Thoracic aorta (tissue), 2 donors: ENCODE data around the gene EML3. TPM values are rescaled to one million over a fixed set of nuclear protein-coding genes. Genes with fewer than 3 reads are reported as not detected.

ENCODE experiments used
- ATAC-seq: fragments of 150-250 bp; one replicate; pipeline ENCODE4 v1.8.0; 2017; ENCODE audit warnings: low read depth; ENCODE audit not compliant: insufficient number of reproducible peaks, low FRiP score
- DNase-seq: peaks from one replicate; pipeline ENCODE4 v3.0.0-alpha.2; 2020; ENCODE audit warnings: low spot score
- H3K27ac ChIP-seq, 2 donors: fragments of 200-600 bp; sonication (generic); 1 replicate in 1 of 2; 2 replicates in 1 of 2; pipeline ENCODE4 v1.5.1; 2016; ENCODE audit warnings: mild to moderate bottlenecking in 2 of 2, moderate library complexity in 2 of 2
- H3K27me3 ChIP-seq: fragments of 200-600 bp; sonication (generic); replicated peaks from 2 replicates; pipeline ENCODE4 v1.6.0; 2016; ENCODE audit warnings: mild to moderate bottlenecking; ENCODE audit not compliant: insufficient read depth
- H3K36me3 ChIP-seq: fragments of 200-600 bp; sonication (generic); one replicate; pipeline ENCODE4 v1.5.1; 2016
- H3K4me1 ChIP-seq, 2 donors: fragments of 200-600 bp; sonication (generic); 1 replicate in 1 of 2; 2 replicates in 1 of 2; pipeline versions ENCODE4 v1.5.1 to v1.6.0; 2016; ENCODE audit warnings: low read depth in 2 of 2, mild to moderate bottlenecking in 1 of 2; ENCODE audit not compliant: control insufficient read depth in 1 of 2
- H3K4me3 ChIP-seq: fragments of 200-600 bp; sonication (generic); 2 replicates; pipeline ENCODE4 v1.5.1; 2016; ENCODE audit warnings: mild to moderate bottlenecking
- H3K9me3 ChIP-seq: fragments of 200-600 bp; sonication (generic); 2 replicates; pipeline ENCODE4 v1.5.1; 2016
- total RNA-seq, 2 donors: library from RNA; depleted of rRNA; stranded (reverse); fragments of >200 nt; gene quantifications; one replicate each; pipeline versions ENCODE4 v1.1.0 to v1.2.3, GENCODE V29; 2016
- TF ChIP-seq, protein P1 (sequence below): fragments of 200-600 bp; sonication (generic); IDR thresholded peaks from one replicate; pipeline ENCODE4 v1.5.1; 2019; ENCODE audit warnings: antibody characterized with exemption

The EML3 gene
- total RNA-seq, 2 donors from 2014 or later = 106 to 111 TPM

- Histone ChIP-seq H3K27ac (peak overlapping the region in 1 of 2 donors; percentile 87), H3K9me3 (no peaks in the 10 kb centered on the region), H3K27me3 (no peaks in the 10 kb centered on the region), H3K36me3 (peaks cover 19% of the 10 kb centered on the region), H3K4me1 (peaks cover 11 to 34% of the 10 kb centered on the region in 2 donors), H3K4me3 (no peak overlapping the region)
- ATAC-seq (no peak), DNase-seq (no peak)
- TF ChIP-seq, protein P1, sequence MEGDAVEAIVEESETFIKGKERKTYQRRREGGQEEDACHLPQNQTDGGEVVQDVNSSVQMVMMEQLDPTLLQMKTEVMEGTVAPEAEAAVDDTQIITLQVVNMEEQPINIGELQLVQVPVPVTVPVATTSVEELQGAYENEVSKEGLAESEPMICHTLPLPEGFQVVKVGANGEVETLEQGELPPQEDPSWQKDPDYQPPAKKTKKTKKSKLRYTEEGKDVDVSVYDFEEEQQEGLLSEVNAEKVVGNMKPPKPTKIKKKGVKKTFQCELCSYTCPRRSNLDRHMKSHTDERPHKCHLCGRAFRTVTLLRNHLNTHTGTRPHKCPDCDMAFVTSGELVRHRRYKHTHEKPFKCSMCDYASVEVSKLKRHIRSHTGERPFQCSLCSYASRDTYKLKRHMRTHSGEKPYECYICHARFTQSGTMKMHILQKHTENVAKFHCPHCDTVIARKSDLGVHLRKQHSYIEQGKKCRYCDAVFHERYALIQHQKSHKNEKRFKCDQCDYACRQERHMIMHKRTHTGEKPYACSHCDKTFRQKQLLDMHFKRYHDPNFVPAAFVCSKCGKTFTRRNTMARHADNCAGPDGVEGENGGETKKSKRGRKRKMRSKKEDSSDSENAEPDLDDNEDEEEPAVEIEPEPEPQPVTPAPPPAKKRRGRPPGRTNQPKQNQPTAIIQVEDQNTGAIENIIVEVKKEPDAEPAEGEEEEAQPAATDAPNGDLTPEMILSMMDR = no peak
Measured at GRCh38 chr11:62614275-62614674, 1.7 kb upstream of the EML3 start.

DNA sequence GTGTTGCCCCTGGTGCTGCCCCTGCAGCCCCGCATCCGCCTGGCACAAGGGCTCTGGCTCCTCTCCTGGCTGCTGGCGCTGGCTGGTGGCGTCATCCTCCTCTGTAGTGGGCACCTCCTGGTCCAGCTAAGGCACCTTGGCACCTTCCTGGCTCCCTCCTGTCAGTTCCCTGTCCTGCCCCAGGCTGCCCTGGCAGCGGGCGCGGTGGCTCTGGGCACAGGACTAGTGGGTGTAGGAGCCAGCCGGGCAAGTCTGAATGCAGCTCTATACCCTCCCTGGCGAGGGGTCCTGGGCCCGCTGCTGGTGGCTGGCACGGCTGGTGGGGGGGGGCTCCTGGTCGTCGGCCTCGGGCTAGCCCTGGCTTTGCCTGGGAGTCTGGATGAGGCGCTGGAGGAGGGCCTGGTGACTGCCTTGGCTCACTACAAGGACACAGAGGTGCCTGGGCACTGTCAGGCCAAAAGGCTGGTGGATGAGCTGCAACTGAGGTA lies 760 bp upstream of the EML3 start:
- H3K27ac ChIP-seq = peak overlapping the region; percentile 87 to 95
- H3K9me3 ChIP-seq = no peaks in the 10 kb centered on the region
- TF ChIP-seq, protein P1 = no peak
- H3K4me1 ChIP-seq = peaks cover 11 to 34% of the 10 kb centered on the region in 2 donors
- DNase-seq = peak; percentile 40
- no peaks in the 10 kb centered on the region for H3K27me3 ChIP-seq
- no peak for ATAC-seq
- H3K4me3 ChIP-seq = peak overlapping the region; percentile 80
- peaks cover 27% of the 10 kb centered on the region for H3K36me3 ChIP-seq

DNA sequence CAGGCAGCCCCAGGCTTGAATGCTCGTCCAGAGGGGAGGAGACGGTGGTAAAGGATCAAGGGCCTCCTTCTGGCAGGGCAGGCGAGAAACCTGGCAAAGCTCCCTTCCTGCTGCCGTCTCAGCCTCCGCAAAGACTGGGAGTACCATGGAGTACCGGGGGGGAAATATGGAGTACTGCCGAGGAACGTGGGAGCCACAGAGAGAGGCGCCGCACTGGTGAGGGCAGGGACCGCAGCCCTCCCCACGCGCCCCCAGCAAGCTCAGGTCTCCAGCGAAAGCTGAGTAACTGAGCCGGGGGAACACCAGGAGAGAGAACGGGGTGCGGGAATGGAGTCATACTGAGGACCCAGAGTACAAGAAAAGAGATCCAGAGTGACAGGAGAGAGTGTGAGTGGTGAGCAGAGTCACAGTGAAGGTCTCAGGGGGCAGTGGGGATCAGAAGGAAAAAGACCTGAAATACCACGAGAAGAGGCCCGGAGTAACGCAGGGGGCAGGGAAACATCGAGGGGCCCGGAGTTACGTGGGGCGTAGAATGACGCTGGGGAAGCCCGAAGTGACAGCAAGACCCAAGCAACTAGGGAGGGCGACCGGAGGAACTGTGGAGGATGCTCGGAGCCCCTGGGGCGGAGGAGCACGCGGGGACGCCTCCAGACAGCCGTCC lies 740 bp downstream of the EML3 start:
- ATAC-seq = no peak
- Histone ChIP-seq H3K36me3 (peaks cover 26% of the 10 kb centered on the region), H3K27me3 (no peaks in the 10 kb centered on the region), H3K4me1 (peaks cover 11 to 34% of the 10 kb centered on the region in 2 donors), H3K9me3 (no peaks in the 10 kb centered on the region), H3K27ac (peak overlapping the region; percentile 87 to 95), H3K4me3 (peak overlapping the region; percentile 80)
- DNase-seq = no peak
- TF ChIP-seq, protein P1 = no peak

- Histone ChIP-seq H3K4me1 (peaks cover 11 to 34% of the 10 kb centered on the region in 2 donors), H3K9me3 (no peaks in the 10 kb centered on the region), H3K4me3 (peak overlapping the region; percentile 80), H3K27ac (peak overlapping the region; percentile 87 to 95), H3K36me3 (peaks cover 25% of the 10 kb centered on the region), H3K27me3 (no peaks in the 10 kb centered on the region)
- TF ChIP-seq, protein P1 = no peak
- ATAC-seq = no peak
- DNase-seq = no peak
Measured at GRCh38 chr11:62610814-62611704, 1.5 kb downstream of the EML3 start.

DNA sequence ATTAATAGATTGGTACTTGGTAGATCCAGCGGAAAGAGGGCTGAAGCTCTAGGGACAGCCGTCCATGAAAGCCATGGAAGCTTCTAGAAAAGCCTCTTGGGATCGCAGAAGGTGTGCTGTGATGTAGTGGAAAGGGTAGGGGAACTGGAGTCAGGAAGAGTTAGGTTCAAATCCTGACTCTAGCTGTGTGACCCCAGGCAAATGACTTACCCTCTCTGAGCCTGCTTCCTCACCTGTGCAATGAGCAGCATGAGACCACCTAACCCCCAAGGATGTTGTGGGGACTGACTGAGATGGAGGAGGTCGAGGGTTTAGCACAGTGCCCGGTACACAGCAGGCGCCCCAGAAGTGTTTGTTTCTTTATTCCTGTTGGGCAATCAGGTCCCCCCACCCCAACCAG lies 2.2 kb downstream of the EML3 start:
- TF ChIP-seq, protein P1 = no peak
- Histone ChIP-seq H3K9me3 (no peaks in the 10 kb centered on the region), H3K4me1 (peaks cover 11 to 34% of the 10 kb centered on the region in 2 donors), H3K27ac (no peak overlapping the region), H3K27me3 (no peaks in the 10 kb centered on the region), H3K4me3 (no peak overlapping the region), H3K36me3 (peaks cover 26% of the 10 kb centered on the region)
- ATAC-seq (no peak), DNase-seq (no peak)
